ENCODE results near the gene LGALS3BP.

- TF ChIP-seq CTCF (IDR thresholded peaks at IDR 0.05) (no peak), POLR2A (IDR thresholded peaks at IDR 0.05) (no peak)
These were observed 40.1 kb downstream of the LGALS3BP start for GRCh38 chr17:78939615-78940014.

All from esophagus squamous epithelium (tissue), 4 donors.